WTC11 (cell line): Measurements from ENCODE around the gene ACBD6.

Experiments used
- AFF4 ChIP-seq: sonication (generic); formaldehyde crosslinking; IDR thresholded peaks from 2 replicates; pipeline ENCODE4 v1.8.1; 2023; ENCODE audit warnings: mild to moderate bottlenecking, missing genetic modification reagents, borderline replicate concordance
- CTCF ChIP-seq: fragments of 200-600 bp; IDR thresholded peaks from 2 replicates; pipeline ENCODE4 v1.8.0; 2022; ENCODE audit warnings: antibody characterized with exemption
- FOXK1 ChIP-seq: sonication (generic); formaldehyde crosslinking; IDR thresholded peaks from 2 replicates; pipeline ENCODE4 v1.8.0; 2022; ENCODE audit warnings: mild to moderate bottlenecking, moderate library complexity, missing genetic modification reagents
- IRF2 ChIP-seq: sonication (generic); formaldehyde crosslinking; IDR thresholded peaks from 2 replicates; pipeline ENCODE4 v1.8.0; 2022; ENCODE audit warnings: low read depth, missing genetic modification reagents, borderline replicate concordance
- JUN ChIP-seq: sonication (generic); formaldehyde crosslinking; IDR thresholded peaks from 2 replicates; pipeline ENCODE4 v1.8.0; 2023; ENCODE audit warnings: mild to moderate bottlenecking, missing genetic modification reagents
- TEAD4 ChIP-seq: sonication (generic); formaldehyde crosslinking; IDR thresholded peaks from 2 replicates; pipeline ENCODE4 v1.8.0; 2022; ENCODE audit warnings: mild to moderate bottlenecking, missing genetic modification reagents
- ZNF232 ChIP-seq: sonication (generic); formaldehyde crosslinking; IDR thresholded peaks from 2 replicates; pipeline ENCODE4 v1.8.0; 2022; ENCODE audit warnings: mild to moderate bottlenecking, missing genetic modification reagents
- ZNF512 ChIP-seq: sonication (generic); formaldehyde crosslinking; IDR thresholded peaks from 2 replicates; pipeline ENCODE4 v1.8.1; 2022; ENCODE audit warnings: missing genetic modification reagents, borderline replicate concordance

- TF ChIP-seq CTCF = no peak
- no peak for TF ChIP-seq ZNF232
- TF ChIP-seq AFF4 = no peak
- TF ChIP-seq IRF2 = no peak
- TF ChIP-seq ZNF512 (CRISPR knock-in tag) = no peak
- no peak for TF ChIP-seq TEAD4
- no peak for TF ChIP-seq JUN (CRISPR knock-in tag)
- TF ChIP-seq FOXK1 (CRISPR knock-in tag) = no peak
These were observed 41.7 kb upstream of the ACBD6 start for GRCh38 chr1:180544050-180544449.
